ENCODE data around the gene TEAD1.

DNA sequence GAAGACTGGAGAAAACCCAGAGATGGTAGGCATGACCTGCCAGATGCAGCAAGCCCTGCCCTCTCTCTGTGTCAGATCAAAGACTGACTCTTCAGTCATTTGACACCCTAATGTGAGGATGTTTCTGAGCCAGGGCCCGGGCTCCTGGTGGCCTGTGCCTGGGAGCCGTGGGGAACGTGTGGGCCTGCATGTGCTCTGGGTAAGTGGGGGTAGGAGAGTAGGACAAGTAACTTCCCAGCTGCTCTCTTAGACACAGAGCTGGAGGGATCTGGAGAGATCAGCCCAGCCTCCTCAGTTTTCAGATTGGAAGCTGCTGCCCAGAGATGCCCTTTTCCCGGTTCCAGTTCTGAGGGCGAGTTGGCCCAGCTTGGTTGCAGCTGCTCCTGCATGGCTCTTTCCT lies 110.8 kb downstream of the TEAD1 start:
- TF ChIP-seq, protein P1, sequence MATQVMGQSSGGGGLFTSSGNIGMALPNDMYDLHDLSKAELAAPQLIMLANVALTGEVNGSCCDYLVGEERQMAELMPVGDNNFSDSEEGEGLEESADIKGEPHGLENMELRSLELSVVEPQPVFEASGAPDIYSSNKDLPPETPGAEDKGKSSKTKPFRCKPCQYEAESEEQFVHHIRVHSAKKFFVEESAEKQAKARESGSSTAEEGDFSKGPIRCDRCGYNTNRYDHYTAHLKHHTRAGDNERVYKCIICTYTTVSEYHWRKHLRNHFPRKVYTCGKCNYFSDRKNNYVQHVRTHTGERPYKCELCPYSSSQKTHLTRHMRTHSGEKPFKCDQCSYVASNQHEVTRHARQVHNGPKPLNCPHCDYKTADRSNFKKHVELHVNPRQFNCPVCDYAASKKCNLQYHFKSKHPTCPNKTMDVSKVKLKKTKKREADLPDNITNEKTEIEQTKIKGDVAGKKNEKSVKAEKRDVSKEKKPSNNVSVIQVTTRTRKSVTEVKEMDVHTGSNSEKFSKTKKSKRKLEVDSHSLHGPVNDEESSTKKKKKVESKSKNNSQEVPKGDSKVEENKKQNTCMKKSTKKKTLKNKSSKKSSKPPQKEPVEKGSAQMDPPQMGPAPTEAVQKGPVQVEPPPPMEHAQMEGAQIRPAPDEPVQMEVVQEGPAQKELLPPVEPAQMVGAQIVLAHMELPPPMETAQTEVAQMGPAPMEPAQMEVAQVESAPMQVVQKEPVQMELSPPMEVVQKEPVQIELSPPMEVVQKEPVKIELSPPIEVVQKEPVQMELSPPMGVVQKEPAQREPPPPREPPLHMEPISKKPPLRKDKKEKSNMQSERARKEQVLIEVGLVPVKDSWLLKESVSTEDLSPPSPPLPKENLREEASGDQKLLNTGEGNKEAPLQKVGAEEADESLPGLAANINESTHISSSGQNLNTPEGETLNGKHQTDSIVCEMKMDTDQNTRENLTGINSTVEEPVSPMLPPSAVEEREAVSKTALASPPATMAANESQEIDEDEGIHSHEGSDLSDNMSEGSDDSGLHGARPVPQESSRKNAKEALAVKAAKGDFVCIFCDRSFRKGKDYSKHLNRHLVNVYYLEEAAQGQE (IDR thresholded peaks at IDR 0.05; ENCODE audit: insufficient read depth in 1 of 2, low read depth in 2 of 2, low read length in 2 of 2): no peak
- no peak for TF ChIP-seq POLR2AphosphoS5 (IDR thresholded peaks at IDR 0.05; ENCODE audit: low read depth, low read length)
- no peak for TF ChIP-seq TAF1 (IDR thresholded peaks at IDR 0.05; ENCODE audit: borderline replicate concordance, insufficient read depth, low read length)
- TF ChIP-seq SIN3A (IDR thresholded peaks at IDR 0.05; ENCODE audit: borderline replicate concordance, insufficient read depth, low read length): no peak
